HG03460 (cell line): ENCODE data around the gene MPIG6B.
A peak's percentile ranks its signal among the peaks of the same experiment; 100 is the strongest.

Experiments
- ATAC-seq: cut with Tn5 transposase; IDR thresholded peaks from one replicate; pipeline ENCODE4 v1.9.1; 2021; ENCODE audit not compliant: unreplicated experiment

MPIG6B gene

GRCh38 chr6:31736768-31737314 is 13.7 kb downstream of the MPIG6B start:
- no peak for ATAC-seq

GRCh38 chr6:31737315-31737990 is 14.3 kb downstream of the MPIG6B start:
- ATAC-seq = no peak

GRCh38 chr6:31737991-31738979 is 15.1 kb downstream of the MPIG6B start:
- ATAC-seq = no peak

GRCh38 chr6:31739639-31740396 is 16.6 kb downstream of the MPIG6B start, which contains the start of gene MSH5:
Gene MSH5 (plus strand): TSS chr6:31740005. CDS start chr6:31740467, 462 bp downstream.
- ATAC-seq = peak; percentile 48

- peak; percentile 0 for ATAC-seq
Measured at GRCh38 chr6:31740397-31741223, 17.4 kb downstream of the MPIG6B start.

GRCh38 chr6:31741815-31742214 is 18.6 kb downstream of the MPIG6B start:
- no peak for ATAC-seq

- no peak for ATAC-seq
Measured at GRCh38 chr6:31742894-31743293, 19.7 kb downstream of the MPIG6B start.

GRCh38 chr6:31744422-31744821 is 21.2 kb downstream of the MPIG6B start:
- no peak for ATAC-seq

- no peak for ATAC-seq
Measured at GRCh38 chr6:31749301-31750036, 26.3 kb downstream of the MPIG6B start.

GRCh38 chr6:31750411-31751022 is 27.3 kb downstream of the MPIG6B start:
- no peak for ATAC-seq

- no peak for ATAC-seq
Measured at GRCh38 chr6:31752739-31753319, 29.7 kb downstream of the MPIG6B start.

- ATAC-seq = no peak
Measured at GRCh38 chr6:31758281-31758680, 35.1 kb downstream of the MPIG6B start.

- no peak for ATAC-seq
Measured at GRCh38 chr6:31760790-31761189, 37.6 kb downstream of the MPIG6B start.

- ATAC-seq = no peak
Measured at GRCh38 chr6:31761343-31761742, 38.2 kb downstream of the MPIG6B start.

GRCh38 chr6:31762356-31762755 is 39.2 kb downstream of the MPIG6B start, which contains the start of gene SAPCD1:
Gene SAPCD1 (plus strand): TSS chr6:31762656. CDS start chr6:31763055, 399 bp downstream.
- ATAC-seq = no peak

GRCh38 chr6:31762878-31763618 is 39.9 kb downstream of the MPIG6B start:
- no peak for ATAC-seq

- no peak for ATAC-seq
Measured at GRCh38 chr6:31763619-31763940, 40.4 kb downstream of the MPIG6B start.

- ATAC-seq = no peak
Measured at GRCh38 chr6:31764198-31764597, 41.0 kb downstream of the MPIG6B start.
